Osteocyte (in vitro differentiated cells): Measurements from ENCODE around the gene ZNF830. TPM values are rescaled to one million over a fixed set of nuclear protein-coding genes. Genes with fewer than 3 reads are reported as not detected.

Experiments
- DNase-seq: peaks from one replicate; pipeline ENCODE4 v3.0.0; 2021; ENCODE audit warnings: mixed read lengths; ENCODE audit not compliant: unreplicated experiment; ENCODE audit errors: extremely low spot score
- H3K27ac Mint-ChIP-seq: one replicate; pipeline ENCODE4 v1.8.0; 2021; ENCODE audit warnings: mild to moderate bottlenecking, mixed read lengths; ENCODE audit not compliant: unreplicated experiment
- H3K27me3 Mint-ChIP-seq: one replicate; pipeline ENCODE4 v1.8.0; 2021; ENCODE audit warnings: mixed read lengths; ENCODE audit not compliant: unreplicated experiment
- H3K36me3 Mint-ChIP-seq: one replicate; pipeline ENCODE4 v1.8.0; 2021; ENCODE audit warnings: mixed read lengths; ENCODE audit not compliant: unreplicated experiment
- H3K4me1 Mint-ChIP-seq: one replicate; pipeline ENCODE4 v1.8.0; 2021; ENCODE audit warnings: mixed read lengths; ENCODE audit not compliant: unreplicated experiment
- H3K4me3 Mint-ChIP-seq: one replicate; pipeline ENCODE4 v1.8.0; 2021; ENCODE audit warnings: mild to moderate bottlenecking, moderate library complexity, mixed read lengths; ENCODE audit not compliant: unreplicated experiment
- H3K9me3 Mint-ChIP-seq: one replicate; pipeline ENCODE4 v1.8.0; 2021; ENCODE audit warnings: mixed read lengths; ENCODE audit not compliant: unreplicated experiment
- total RNA-seq: library from RNA; stranded (reverse); gene quantifications from 2 replicates; pipeline ENCODE4 v1.2.1, GENCODE V29; 2021
- TF ChIP-seq, protein P1 (sequence below): fragments of 200-600 bp; sonication (generic); IDR thresholded peaks from 2 replicates; pipeline ENCODE4 v1.5.0; 2021; ENCODE audit warnings: antibody characterized with exemption, mild to moderate bottlenecking, moderate library complexity

Gene ZNF830
- total RNA-seq, 1 donor from 2014 or later, result 17.5 TPM

DNA sequence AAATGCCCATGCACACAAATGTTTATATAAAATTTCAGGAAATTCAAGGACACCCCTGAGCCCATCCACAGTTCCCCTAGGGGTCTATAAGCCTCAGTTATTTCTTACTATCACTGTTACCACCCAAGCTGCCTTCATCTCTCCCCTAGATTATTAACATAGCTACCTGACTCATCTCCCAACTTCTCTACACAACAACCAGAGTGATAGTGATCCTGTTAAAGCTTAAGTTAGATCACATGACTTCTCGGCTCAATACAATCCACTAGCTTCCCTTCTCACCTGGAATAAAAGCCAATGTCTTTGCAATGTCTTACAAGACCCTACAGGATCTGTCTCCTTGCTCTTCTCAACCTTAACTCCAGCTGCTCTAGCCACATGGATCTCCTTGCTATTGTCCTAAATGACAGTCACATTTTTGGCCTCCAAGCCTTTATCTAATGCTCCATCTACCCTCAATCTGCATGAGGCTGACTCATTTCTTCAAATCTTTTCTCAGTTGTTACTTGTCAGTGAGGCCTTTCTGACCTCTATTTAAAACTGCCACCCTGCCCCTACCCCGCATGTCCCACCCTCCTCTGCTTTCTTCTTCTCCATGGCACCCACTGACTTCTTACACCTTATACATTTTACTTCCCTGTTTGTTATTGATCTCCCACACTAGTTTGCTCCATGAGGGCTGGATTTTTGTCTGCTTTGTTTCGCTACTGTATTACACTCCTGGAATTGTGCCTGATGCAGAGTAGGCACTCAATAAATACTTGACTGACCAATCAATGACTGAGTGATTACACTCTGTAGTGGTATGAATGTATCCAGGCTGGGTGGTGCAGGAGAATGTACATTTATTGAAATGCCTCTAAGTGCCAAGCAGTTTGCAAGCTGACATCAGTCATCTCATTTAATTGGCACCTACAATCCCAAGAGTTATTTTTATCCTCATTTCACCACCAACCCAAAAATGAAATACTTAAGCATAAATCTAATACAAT is 13.8 kb downstream of the ZNF830 start:
- TF ChIP-seq, protein P1, sequence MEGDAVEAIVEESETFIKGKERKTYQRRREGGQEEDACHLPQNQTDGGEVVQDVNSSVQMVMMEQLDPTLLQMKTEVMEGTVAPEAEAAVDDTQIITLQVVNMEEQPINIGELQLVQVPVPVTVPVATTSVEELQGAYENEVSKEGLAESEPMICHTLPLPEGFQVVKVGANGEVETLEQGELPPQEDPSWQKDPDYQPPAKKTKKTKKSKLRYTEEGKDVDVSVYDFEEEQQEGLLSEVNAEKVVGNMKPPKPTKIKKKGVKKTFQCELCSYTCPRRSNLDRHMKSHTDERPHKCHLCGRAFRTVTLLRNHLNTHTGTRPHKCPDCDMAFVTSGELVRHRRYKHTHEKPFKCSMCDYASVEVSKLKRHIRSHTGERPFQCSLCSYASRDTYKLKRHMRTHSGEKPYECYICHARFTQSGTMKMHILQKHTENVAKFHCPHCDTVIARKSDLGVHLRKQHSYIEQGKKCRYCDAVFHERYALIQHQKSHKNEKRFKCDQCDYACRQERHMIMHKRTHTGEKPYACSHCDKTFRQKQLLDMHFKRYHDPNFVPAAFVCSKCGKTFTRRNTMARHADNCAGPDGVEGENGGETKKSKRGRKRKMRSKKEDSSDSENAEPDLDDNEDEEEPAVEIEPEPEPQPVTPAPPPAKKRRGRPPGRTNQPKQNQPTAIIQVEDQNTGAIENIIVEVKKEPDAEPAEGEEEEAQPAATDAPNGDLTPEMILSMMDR, result no peak
- H3K9me3 Mint-ChIP-seq, result no peaks in the 10 kb centered on the region
- H3K27me3 Mint-ChIP-seq, result peaks cover 7% of the 10 kb centered on the region
- no peak overlapping the region for H3K4me3 Mint-ChIP-seq
- no peak for DNase-seq
- no peak overlapping the region for H3K27ac Mint-ChIP-seq
- H3K4me1 Mint-ChIP-seq, result peaks cover 9% of the 10 kb centered on the region
- H3K36me3 Mint-ChIP-seq, result no peaks in the 10 kb centered on the region

- Mint-ChIP-seq H3K4me1 (peaks cover 29% of the 10 kb centered on the region), H3K9me3 (no peaks in the 10 kb centered on the region), H3K27me3 (peaks cover 5% of the 10 kb centered on the region), H3K4me3 (peak overlapping the region; percentile 96), H3K27ac (peak overlapping the region; percentile 95), H3K36me3 (peaks cover 7% of the 10 kb centered on the region)
- no peak for DNase-seq
- TF ChIP-seq, protein P1, result no peak
Observed at GRCh38 chr17:34979153-34979552, 17.8 kb downstream of the ZNF830 start.

DNA sequence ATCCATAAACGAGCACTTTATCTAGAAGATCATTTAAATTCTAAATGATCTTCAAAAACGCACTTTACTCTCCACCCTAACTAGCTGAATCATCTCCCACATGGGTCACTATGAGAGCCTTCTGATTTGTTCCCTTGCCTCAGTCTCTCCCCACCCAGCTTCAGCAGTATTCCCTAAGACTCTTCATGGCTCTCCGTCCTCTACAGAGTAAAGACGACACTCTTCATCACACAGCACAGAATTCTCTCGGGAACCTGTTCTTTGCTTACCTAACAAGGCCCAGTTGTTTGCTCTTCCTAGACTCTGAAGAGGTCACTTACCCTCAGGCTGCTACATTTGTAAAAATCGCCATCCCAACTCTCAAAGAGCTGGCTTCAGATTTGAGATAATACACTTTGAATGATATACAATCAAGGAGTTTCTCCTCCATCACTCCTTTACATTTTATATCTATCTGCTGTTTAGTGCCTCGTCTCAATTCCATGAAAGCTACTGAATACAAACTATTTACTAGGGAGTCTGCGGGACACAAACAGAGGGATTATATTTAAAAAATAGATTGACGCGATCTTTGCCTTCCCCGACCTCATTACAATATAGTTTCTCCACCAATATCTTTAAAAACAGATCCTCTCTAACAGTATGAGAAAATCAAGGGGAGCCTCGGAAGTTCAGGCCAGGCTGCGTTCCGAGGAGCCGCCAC is 18.5 kb downstream of the ZNF830 start:
- H3K4me1 Mint-ChIP-seq, result peaks cover 29% of the 10 kb centered on the region
- peaks cover 3% of the 10 kb centered on the region for H3K27me3 Mint-ChIP-seq
- DNase-seq, result peak; percentile 25
- H3K36me3 Mint-ChIP-seq, result peaks cover 7% of the 10 kb centered on the region
- TF ChIP-seq, protein P1, result no peak
- peak overlapping the region; percentile 95 for H3K27ac Mint-ChIP-seq
- no peaks in the 10 kb centered on the region for H3K9me3 Mint-ChIP-seq
- peak overlapping the region; percentile 96 for H3K4me3 Mint-ChIP-seq

DNA sequence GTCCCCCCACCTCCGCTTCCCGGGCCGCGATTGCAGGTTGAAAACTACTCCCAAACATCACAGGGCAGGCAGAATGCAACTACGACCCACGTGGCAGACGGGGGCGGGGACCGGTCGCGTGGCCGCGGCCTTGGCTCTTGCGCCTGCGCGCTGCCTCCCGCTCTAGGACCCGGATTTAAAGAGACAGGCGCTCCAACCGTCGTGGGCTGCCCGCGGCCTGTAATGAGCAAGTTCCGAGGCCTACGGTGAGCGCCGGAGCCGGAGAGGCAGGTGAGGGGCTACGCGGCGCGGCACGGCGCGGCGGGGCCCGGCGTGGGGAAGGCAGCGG is 19.0 kb downstream of the ZNF830 start, which contains the start of gene LIG3:
Gene LIG3, plus strand, starts transcription at position 160 of the 328 bp plus-strand sequence. CDS start 2,494 bp downstream, outside the sequence.
- Mint-ChIP-seq H3K27me3 (no peaks in the 10 kb centered on the region), H3K9me3 (no peaks in the 10 kb centered on the region), H3K4me1 (peaks cover 29% of the 10 kb centered on the region), H3K27ac (peak within 1 kb of the TSS; percentile 95), H3K4me3 (peak within 1 kb of the TSS; percentile 96), H3K36me3 (peaks cover 7% of the 10 kb centered on the region)
- TF ChIP-seq, protein P1, result no peak
- peak; percentile 98 for DNase-seq
